Right renal cortex interstitium (tissue), 3 donors: ENCODE data around the gene APOBEC3G. TPM values are rescaled to one million over a fixed set of nuclear protein-coding genes. Genes with fewer than 3 reads are reported as not detected.

ENCODE experiments used
- DNase-seq, 3 donors: peaks; one replicate each; pipeline ENCODE4 v3.0.0-alpha.2; 2013; ENCODE audit warnings: low read depth in 3 of 3, low spot score in 2 of 3
- polyA plus RNA-seq, 3 donors: library from polyadenylated mRNA; unstranded; fragments of 120-200 nt; gene quantifications; one replicate each; pipeline ENCODE4 v1.2.1, GENCODE V29; 2013; ENCODE audit not compliant: insufficient read length in 3 of 3

APOBEC3G gene
- polyA plus RNA-seq, 3 donors = 6.8 to 9.6 (median 7.7) TPM

- DNase-seq = no peak
These were observed 43.9 kb downstream of the APOBEC3G start for GRCh38 chr22:39120983-39121382.

- DNase-seq = no peak
These were observed 45.8 kb downstream of the APOBEC3G start for GRCh38 chr22:39122772-39123470.

GRCh38 chr22:39123751-39124581 is 46.9 kb downstream of the APOBEC3G start:
- DNase-seq = no peak

- DNase-seq = no peak
These were observed 48.5 kb downstream of the APOBEC3G start for GRCh38 chr22:39125622-39126021.

- no peak for DNase-seq
These were observed 51.4 kb downstream of the APOBEC3G start for GRCh38 chr22:39128508-39128907.

- no peak for DNase-seq
These were observed 52.0 kb downstream of the APOBEC3G start for GRCh38 chr22:39129081-39129480.

GRCh38 chr22:39129746-39130145 is 52.7 kb downstream of the APOBEC3G start:
- DNase-seq = no peak

GRCh38 chr22:39130152-39130704 is 53.2 kb downstream of the APOBEC3G start:
- DNase-seq = no peak

GRCh38 chr22:39130892-39131855 is 54.1 kb downstream of the APOBEC3G start:
- DNase-seq = no peak

GRCh38 chr22:39132281-39132680 is 55.2 kb downstream of the APOBEC3G start:
- DNase-seq = no peak

- DNase-seq = no peak
These were observed 55.9 kb downstream of the APOBEC3G start for GRCh38 chr22:39132871-39133524.

- DNase-seq = no peak
These were observed 56.8 kb downstream of the APOBEC3G start for GRCh38 chr22:39133871-39134270.

- DNase-seq = no peak
These were observed 57.5 kb downstream of the APOBEC3G start for GRCh38 chr22:39134366-39135091.

- DNase-seq = no peak
These were observed 58.2 kb downstream of the APOBEC3G start for GRCh38 chr22:39135092-39135896.

- no peak for DNase-seq
These were observed 59.2 kb downstream of the APOBEC3G start for GRCh38 chr22:39136317-39136716.
